PC-9 (cell line): Measurements from ENCODE around the gene GPRIN1.

ENCODE experiments used
- EZH2 ChIP-seq: fragments of 200-600 bp; sonication (generic); IDR thresholded peaks from 2 replicates; pipeline ENCODE4 v1.8.0; 2017; ENCODE audit warnings: antibody characterized with exemption, low read depth
- TF ChIP-seq, protein P1 (sequence below): fragments of 200-600 bp; sonication (generic); conservative IDR thresholded peaks from 2 replicates; pipeline ENCODE4 v1.6.1; 2017; ENCODE audit warnings: mixed run types, antibody characterized with exemption, mild to moderate bottlenecking, moderate library complexity

DNA sequence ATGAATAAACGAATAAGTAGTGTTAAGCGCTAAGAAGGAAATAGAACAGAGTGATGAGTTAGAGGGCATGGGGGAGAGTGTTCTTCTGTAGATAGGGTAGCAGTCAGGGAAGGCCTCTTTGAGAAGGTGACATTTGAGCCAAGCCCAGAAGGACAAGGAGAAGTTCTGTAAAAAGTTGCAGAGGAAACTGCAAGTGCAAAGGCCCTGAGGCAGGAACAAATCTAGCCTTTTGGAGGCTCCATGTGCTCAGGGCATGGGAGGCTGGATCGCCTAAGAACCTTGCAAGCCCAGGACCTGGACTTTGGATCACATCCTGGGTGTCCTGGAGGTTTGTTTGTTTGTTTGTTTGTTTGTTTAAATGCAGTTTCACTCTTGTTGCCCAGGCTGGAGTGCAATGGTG is 28.5 kb upstream of the GPRIN1 start:
- TF ChIP-seq, protein P1, sequence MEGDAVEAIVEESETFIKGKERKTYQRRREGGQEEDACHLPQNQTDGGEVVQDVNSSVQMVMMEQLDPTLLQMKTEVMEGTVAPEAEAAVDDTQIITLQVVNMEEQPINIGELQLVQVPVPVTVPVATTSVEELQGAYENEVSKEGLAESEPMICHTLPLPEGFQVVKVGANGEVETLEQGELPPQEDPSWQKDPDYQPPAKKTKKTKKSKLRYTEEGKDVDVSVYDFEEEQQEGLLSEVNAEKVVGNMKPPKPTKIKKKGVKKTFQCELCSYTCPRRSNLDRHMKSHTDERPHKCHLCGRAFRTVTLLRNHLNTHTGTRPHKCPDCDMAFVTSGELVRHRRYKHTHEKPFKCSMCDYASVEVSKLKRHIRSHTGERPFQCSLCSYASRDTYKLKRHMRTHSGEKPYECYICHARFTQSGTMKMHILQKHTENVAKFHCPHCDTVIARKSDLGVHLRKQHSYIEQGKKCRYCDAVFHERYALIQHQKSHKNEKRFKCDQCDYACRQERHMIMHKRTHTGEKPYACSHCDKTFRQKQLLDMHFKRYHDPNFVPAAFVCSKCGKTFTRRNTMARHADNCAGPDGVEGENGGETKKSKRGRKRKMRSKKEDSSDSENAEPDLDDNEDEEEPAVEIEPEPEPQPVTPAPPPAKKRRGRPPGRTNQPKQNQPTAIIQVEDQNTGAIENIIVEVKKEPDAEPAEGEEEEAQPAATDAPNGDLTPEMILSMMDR, result no peak
- TF ChIP-seq EZH2, result no peak
